Measurements from ENCODE around the gene MITF. TPM values are rescaled to one million over a fixed set of nuclear protein-coding genes. Genes with fewer than 3 reads are reported as not detected.

Gene MITF
- total and polyA plus RNA-seq, 7 experiments from 2014 or later, result 0.54 to 3.9 (median 1.2) TPM; not detected in 3

- intact Hi-C loops (cut with micrococcal nuclease), result no loop called here
- Mint-ChIP-seq H3K36me3 (no peaks in the 10 kb centered on the region), H3K27ac (no peak overlapping the region), H3K27me3 (peaks cover 0 to 11% (median 0%) of the 10 kb centered on the region in 5 donors), H3K4me3 (no peak overlapping the region), H3K4me1 (no peaks in the 10 kb centered on the region), H3K9me3 (no peaks in the 10 kb centered on the region)
- ATAC-seq, result no peak
- Histone ChIP-seq H3K27me3 (ENCODE audit: control insufficient read depth in 2 of 2, insufficient read depth in 2 of 2, low read length in 2 of 2) (no peaks in the 10 kb centered on the region), H3K4me3 (ENCODE audit: low read length) (no peak overlapping the region), H3K9me3 (ENCODE audit: control insufficient read depth in 2 of 3, low read length in 3 of 3) (no peaks in the 10 kb centered on the region), H3K36me3 (ENCODE audit: control insufficient read depth in 2 of 3, insufficient read depth in 3 of 3, low read length in 3 of 3) (no peaks in the 10 kb centered on the region), H3K4me1 (ENCODE audit: control insufficient read depth in 2 of 2, insufficient read depth in 2 of 2, low read length in 2 of 2) (no peaks in the 10 kb centered on the region), H3K27ac (ENCODE audit: low read depth, low read length) (no peak overlapping the region)
- no peak for DNase-seq
- ChIA-PET POLR2A (no interaction called here), CTCF (no interaction called here)
Measured at GRCh38 chr3:69856965-69857705, 117.9 kb downstream of the MITF start.

- Mint-ChIP-seq H3K36me3 (no peaks in the 10 kb centered on the region), H3K9me3 (no peaks in the 10 kb centered on the region), H3K27me3 (peaks cover 0 to 10% (median 0%) of the 10 kb centered on the region in 5 donors), H3K4me3 (no peak overlapping the region), H3K27ac (no peak overlapping the region), H3K4me1 (no peaks in the 10 kb centered on the region)
- ATAC-seq, result no peak
- Histone ChIP-seq H3K27ac (ENCODE audit: low read depth, low read length) (no peak overlapping the region), H3K4me3 (ENCODE audit: low read length) (no peak overlapping the region), H3K4me1 (ENCODE audit: control insufficient read depth in 2 of 2, insufficient read depth in 2 of 2, low read length in 2 of 2) (no peaks in the 10 kb centered on the region), H3K27me3 (ENCODE audit: control insufficient read depth in 2 of 2, insufficient read depth in 2 of 2, low read length in 2 of 2) (no peaks in the 10 kb centered on the region), H3K36me3 (ENCODE audit: control insufficient read depth in 2 of 3, insufficient read depth in 3 of 3, low read length in 3 of 3) (no peaks in the 10 kb centered on the region), H3K9me3 (ENCODE audit: control insufficient read depth in 2 of 3, low read length in 3 of 3) (no peaks in the 10 kb centered on the region)
- intact Hi-C loops (cut with micrococcal nuclease), result no loop called here
- no peak for DNase-seq
- ChIA-PET CTCF (no interaction called here), POLR2A (no interaction called here)
Measured at GRCh38 chr3:69861556-69861955, 122.3 kb downstream of the MITF start.

- peaks cover 0 to 5% (median 0%) of the 10 kb centered on the region in 11 donors for H3K9me3 Mint-ChIP-seq
- ATAC-seq (no peak), DNase-seq (no peak)
- CTCF ChIA-PET, result no interaction called here
- POLR2A ChIA-PET, result no interaction called here
- Histone ChIP-seq H3K9me3 (ENCODE audit: control insufficient read depth in 2 of 3, low read length in 3 of 3) (no peaks in the 10 kb centered on the region), H3K27ac (ENCODE audit: low read depth, low read length) (no peak overlapping the region), H3K4me1 (ENCODE audit: control insufficient read depth in 2 of 2, insufficient read depth in 2 of 2, low read length in 2 of 2) (no peaks in the 10 kb centered on the region), H3K4me3 (ENCODE audit: low read length) (no peak overlapping the region), H3K36me3 (ENCODE audit: control insufficient read depth in 2 of 3, insufficient read depth in 3 of 3, low read length in 3 of 3) (no peaks in the 10 kb centered on the region), H3K27me3 (ENCODE audit: control insufficient read depth in 2 of 2, insufficient read depth in 2 of 2, low read length in 2 of 2) (no peaks in the 10 kb centered on the region)
- H3K36me3 Mint-ChIP-seq, result no peaks in the 10 kb centered on the region
- H3K4me3 Mint-ChIP-seq, result no peak overlapping the region
- H3K4me1 Mint-ChIP-seq, result no peaks in the 10 kb centered on the region
- intact Hi-C loops (cut with micrococcal nuclease), result no loop called here
- no peak overlapping the region for H3K27ac Mint-ChIP-seq
- H3K27me3 Mint-ChIP-seq, result peaks cover 0 to 10% (median 0%) of the 10 kb centered on the region in 5 donors
Measured at GRCh38 chr3:69864141-69864540, 124.9 kb downstream of the MITF start.

DNA sequence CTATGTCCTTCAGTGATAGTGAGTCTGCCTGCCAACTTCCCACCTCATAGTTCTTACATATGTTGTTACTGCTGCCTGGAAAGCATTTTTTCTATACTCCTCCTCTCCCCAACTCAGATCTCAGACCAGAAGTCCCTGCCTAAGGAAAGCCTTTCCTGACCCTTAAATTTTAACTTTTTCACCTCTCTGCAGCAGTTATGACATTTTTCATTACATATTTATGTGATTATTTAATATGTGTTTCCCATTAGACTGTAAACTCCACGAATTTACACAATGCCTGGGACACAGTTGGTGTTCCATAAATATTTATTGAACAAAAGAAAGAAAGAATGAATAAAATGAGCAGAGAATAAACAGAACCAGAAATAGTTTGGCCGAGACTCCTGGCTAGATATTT, 125.5 kb downstream of the MITF start:
- Histone ChIP-seq H3K4me1 (ENCODE audit: control insufficient read depth in 2 of 2, insufficient read depth in 2 of 2, low read length in 2 of 2) (no peaks in the 10 kb centered on the region), H3K27ac (ENCODE audit: low read depth, low read length) (no peak overlapping the region), H3K27me3 (ENCODE audit: control insufficient read depth in 2 of 2, insufficient read depth in 2 of 2, low read length in 2 of 2) (no peaks in the 10 kb centered on the region), H3K9me3 (ENCODE audit: control insufficient read depth in 2 of 3, low read length in 3 of 3) (no peaks in the 10 kb centered on the region), H3K36me3 (ENCODE audit: control insufficient read depth in 2 of 3, insufficient read depth in 3 of 3, low read length in 3 of 3) (no peaks in the 10 kb centered on the region), H3K4me3 (ENCODE audit: low read length) (no peak overlapping the region)
- Mint-ChIP-seq H3K27me3 (peaks cover 0 to 10% (median 0%) of the 10 kb centered on the region in 5 donors), H3K27ac (no peak overlapping the region), H3K36me3 (no peaks in the 10 kb centered on the region), H3K4me1 (no peaks in the 10 kb centered on the region), H3K9me3 (peaks cover 0 to 5% (median 0%) of the 10 kb centered on the region in 11 donors), H3K4me3 (no peak overlapping the region)
- intact Hi-C loops (cut with micrococcal nuclease), result no loop called here
- ChIA-PET CTCF (no interaction called here), POLR2A (no interaction called here)
- ATAC-seq (no peak), DNase-seq (no peak)

- Histone ChIP-seq H3K4me3 (ENCODE audit: low read length) (no peak overlapping the region), H3K4me1 (ENCODE audit: control insufficient read depth in 2 of 2, insufficient read depth in 2 of 2, low read length in 2 of 2) (no peaks in the 10 kb centered on the region), H3K27ac (ENCODE audit: low read depth, low read length) (no peak overlapping the region), H3K27me3 (ENCODE audit: control insufficient read depth in 2 of 2, insufficient read depth in 2 of 2, low read length in 2 of 2) (no peaks in the 10 kb centered on the region), H3K36me3 (ENCODE audit: control insufficient read depth in 2 of 3, insufficient read depth in 3 of 3, low read length in 3 of 3) (no peaks in the 10 kb centered on the region), H3K9me3 (ENCODE audit: control insufficient read depth in 2 of 3, low read length in 3 of 3) (no peaks in the 10 kb centered on the region)
- H3K4me1 Mint-ChIP-seq, result no peaks in the 10 kb centered on the region
- no peaks in the 10 kb centered on the region for H3K36me3 Mint-ChIP-seq
- peaks cover 0 to 5% (median 0%) of the 10 kb centered on the region in 11 donors for H3K9me3 Mint-ChIP-seq
- intact Hi-C loops (cut with micrococcal nuclease), result no loop called here
- ChIA-PET CTCF (no interaction called here), POLR2A (no interaction called here)
- peaks cover 0 to 10% (median 0%) of the 10 kb centered on the region in 5 donors for H3K27me3 Mint-ChIP-seq
- H3K4me3 Mint-ChIP-seq, result no peak overlapping the region
- H3K27ac Mint-ChIP-seq, result no peak overlapping the region
- ATAC-seq, result no peak
- DNase-seq, result no peak
Measured at GRCh38 chr3:69865925-69866679, 126.8 kb downstream of the MITF start.

GRCh38 chr3:69866988-69867720, 127.9 kb downstream of the MITF start:
- ATAC-seq, result no peak
- H3K27ac ChIP-seq (ENCODE audit: low read depth, low read length), result no peak overlapping the region
- intact Hi-C loops (cut with micrococcal nuclease), result no loop called here
- no peak overlapping the region for H3K4me3 Mint-ChIP-seq
- no peak overlapping the region for H3K4me3 ChIP-seq (ENCODE audit: low read length)
- H3K4me1 ChIP-seq (ENCODE audit: control insufficient read depth in 2 of 2, insufficient read depth in 2 of 2, low read length in 2 of 2), result no peaks in the 10 kb centered on the region
- ChIA-PET POLR2A (no interaction called here), CTCF (no interaction called here)
- H3K36me3 ChIP-seq (ENCODE audit: control insufficient read depth in 2 of 3, insufficient read depth in 3 of 3, low read length in 3 of 3), result no peaks in the 10 kb centered on the region
- DNase-seq, result no peak
- H3K27me3 ChIP-seq (ENCODE audit: control insufficient read depth in 2 of 2, insufficient read depth in 2 of 2, low read length in 2 of 2), result no peaks in the 10 kb centered on the region
- no peaks in the 10 kb centered on the region for H3K36me3 Mint-ChIP-seq
- peaks cover 0 to 10% (median 0%) of the 10 kb centered on the region in 5 donors for H3K27me3 Mint-ChIP-seq
- H3K9me3 Mint-ChIP-seq, result peaks cover 0 to 5% (median 0%) of the 10 kb centered on the region in 11 donors
- no peaks in the 10 kb centered on the region for H3K4me1 Mint-ChIP-seq
- no peak overlapping the region for H3K27ac Mint-ChIP-seq
- H3K9me3 ChIP-seq (ENCODE audit: control insufficient read depth in 2 of 3, low read length in 3 of 3), result no peaks in the 10 kb centered on the region

Measured in naive thymus-derived CD4-positive, alpha-beta T cell (primary cell).